Mammary epithelial cell (primary cell): ENCODE data around the gene NSF.

Experiments
- EZH2 ChIP-seq: IDR thresholded peaks from 2 replicates; pipeline ENCODE4 v1.6.1; 2012; ENCODE audit warnings: low read length, inconsistent platforms, borderline replicate concordance
- TF ChIP-seq, protein P1 (sequence below), 2 donors: IDR thresholded peaks in 1 of 2; conservative IDR thresholded peaks in 1 of 2; 2 replicates each; pipeline ENCODE4 v1.5.1; 2011 to 2012; ENCODE audit warnings: inconsistent platforms in 2 of 2, low read length in 2 of 2, mild to moderate bottlenecking in 2 of 2, control low read depth in 1 of 2, low read depth in 1 of 2; ENCODE audit not compliant: insufficient read depth in 1 of 2; ENCODE audit errors: extremely low read depth in 1 of 2

GRCh38 chr17:46793541-46793940, 203.1 kb downstream of the NSF start:
- TF ChIP-seq, protein P1, sequence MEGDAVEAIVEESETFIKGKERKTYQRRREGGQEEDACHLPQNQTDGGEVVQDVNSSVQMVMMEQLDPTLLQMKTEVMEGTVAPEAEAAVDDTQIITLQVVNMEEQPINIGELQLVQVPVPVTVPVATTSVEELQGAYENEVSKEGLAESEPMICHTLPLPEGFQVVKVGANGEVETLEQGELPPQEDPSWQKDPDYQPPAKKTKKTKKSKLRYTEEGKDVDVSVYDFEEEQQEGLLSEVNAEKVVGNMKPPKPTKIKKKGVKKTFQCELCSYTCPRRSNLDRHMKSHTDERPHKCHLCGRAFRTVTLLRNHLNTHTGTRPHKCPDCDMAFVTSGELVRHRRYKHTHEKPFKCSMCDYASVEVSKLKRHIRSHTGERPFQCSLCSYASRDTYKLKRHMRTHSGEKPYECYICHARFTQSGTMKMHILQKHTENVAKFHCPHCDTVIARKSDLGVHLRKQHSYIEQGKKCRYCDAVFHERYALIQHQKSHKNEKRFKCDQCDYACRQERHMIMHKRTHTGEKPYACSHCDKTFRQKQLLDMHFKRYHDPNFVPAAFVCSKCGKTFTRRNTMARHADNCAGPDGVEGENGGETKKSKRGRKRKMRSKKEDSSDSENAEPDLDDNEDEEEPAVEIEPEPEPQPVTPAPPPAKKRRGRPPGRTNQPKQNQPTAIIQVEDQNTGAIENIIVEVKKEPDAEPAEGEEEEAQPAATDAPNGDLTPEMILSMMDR (conservative IDR thresholded peaks at IDR 0.05 in 1 of 2, IDR thresholded peaks at IDR 0.05 in 1 of 2; ENCODE audit: extremely low read depth in 1 of 2, insufficient read depth in 1 of 2, low read depth in 1 of 2, low read length in 2 of 2): no peak
- TF ChIP-seq EZH2: no peak
